ENCODE results near the gene PHKA2.

Gene PHKA2

GRCh38 chrX:18883961-18884765 is 99.8 kb downstream of the PHKA2 start:
- Histone ChIP-seq H3K27ac (ENCODE audit: low read length) (no peak overlapping the region), H3K4me1 (ENCODE audit: control insufficient read depth, insufficient read depth, low read length) (peaks cover 25% of the 10 kb centered on the region)

GRCh38 chrX:18883234-18883960 is 100.5 kb downstream of the PHKA2 start:
- Histone ChIP-seq H3K4me3 (ENCODE audit: low read length in 2 of 2) (no peak overlapping the region), H3K9ac (ENCODE audit: low read length in 2 of 2) (no peak overlapping the region), H3K27me3 (ENCODE audit: control insufficient read depth in 1 of 2, insufficient read depth in 2 of 2, low read length in 2 of 2) (peaks cover 0 to 5% of the 10 kb centered on the region in 2 donors), H3K36me3 (ENCODE audit: control insufficient read depth in 2 of 2, insufficient read depth in 2 of 2, low read length in 2 of 2) (no peaks in the 10 kb centered on the region), H3K27ac (ENCODE audit: low read length) (no peak overlapping the region), H3K9me3 (ENCODE audit: control insufficient read depth in 2 of 2, low read length in 2 of 2) (peaks cover 0 to 6% of the 10 kb centered on the region in 2 donors), H3K4me1 (ENCODE audit: control insufficient read depth, insufficient read depth, low read length) (peaks cover 25% of the 10 kb centered on the region)

More at GRCh38 chrX:18883961-18884765, 99.8 kb downstream of the PHKA2 start:
- no peak overlapping the region for H3K4me3 ChIP-seq (ENCODE audit: low read length in 2 of 2)
- peaks cover 0 to 6% of the 10 kb centered on the region in 2 donors for H3K9me3 ChIP-seq (ENCODE audit: control insufficient read depth in 2 of 2, low read length in 2 of 2)
- peaks cover 0 to 7% of the 10 kb centered on the region in 2 donors for H3K27me3 ChIP-seq (ENCODE audit: control insufficient read depth in 1 of 2, insufficient read depth in 2 of 2, low read length in 2 of 2)
- H3K9ac ChIP-seq (ENCODE audit: low read length in 2 of 2), result no peak overlapping the region
- H3K36me3 ChIP-seq (ENCODE audit: control insufficient read depth in 2 of 2, insufficient read depth in 2 of 2, low read length in 2 of 2), result no peaks in the 10 kb centered on the region

GRCh38 chrX:18879144-18879543 is 104.8 kb downstream of the PHKA2 start:
- H3K9me3 ChIP-seq (ENCODE audit: control insufficient read depth in 2 of 2, low read length in 2 of 2), result peaks cover 0 to 3% of the 10 kb centered on the region in 2 donors
- peaks cover 0 to 2% of the 10 kb centered on the region in 2 donors for H3K27me3 ChIP-seq (ENCODE audit: control insufficient read depth in 1 of 2, insufficient read depth in 2 of 2, low read length in 2 of 2)
- no peak overlapping the region for H3K9ac ChIP-seq (ENCODE audit: low read length in 2 of 2)
- no peaks in the 10 kb centered on the region for H3K36me3 ChIP-seq (ENCODE audit: control insufficient read depth in 2 of 2, insufficient read depth in 2 of 2, low read length in 2 of 2)
- no peak overlapping the region for H3K4me3 ChIP-seq (ENCODE audit: low read length in 2 of 2)
- peaks cover 7% of the 10 kb centered on the region for H3K4me1 ChIP-seq (ENCODE audit: control insufficient read depth, insufficient read depth, low read length)
- H3K27ac ChIP-seq (ENCODE audit: low read length), result no peak overlapping the region

GRCh38 chrX:18877469-18877868 is 106.4 kb downstream of the PHKA2 start:
- no peak overlapping the region for H3K27ac ChIP-seq (ENCODE audit: low read length)
- peaks cover 0 to 4% of the 10 kb centered on the region in 2 donors for H3K27me3 ChIP-seq (ENCODE audit: control insufficient read depth in 1 of 2, insufficient read depth in 2 of 2, low read length in 2 of 2)
- no peaks in the 10 kb centered on the region for H3K36me3 ChIP-seq (ENCODE audit: control insufficient read depth in 2 of 2, insufficient read depth in 2 of 2, low read length in 2 of 2)
- peaks cover 0 to 1% of the 10 kb centered on the region in 2 donors for H3K9me3 ChIP-seq (ENCODE audit: control insufficient read depth in 2 of 2, low read length in 2 of 2)
- no peak overlapping the region for H3K4me3 ChIP-seq (ENCODE audit: low read length in 2 of 2)
- no peak overlapping the region for H3K9ac ChIP-seq (ENCODE audit: low read length in 2 of 2)
- peaks cover 17% of the 10 kb centered on the region for H3K4me1 ChIP-seq (ENCODE audit: control insufficient read depth, insufficient read depth, low read length)

- H3K9me3 ChIP-seq (ENCODE audit: control insufficient read depth in 2 of 2, low read length in 2 of 2), result no peaks in the 10 kb centered on the region
- peaks cover 0 to 4% of the 10 kb centered on the region in 2 donors for H3K27me3 ChIP-seq (ENCODE audit: control insufficient read depth in 1 of 2, insufficient read depth in 2 of 2, low read length in 2 of 2)
- H3K27ac ChIP-seq (ENCODE audit: low read length), result no peak overlapping the region
These were observed 108.5 kb downstream of the PHKA2 start for GRCh38 chrX:18875256-18875878.

GRCh38 chrX:18874560-18875255 is 109.2 kb downstream of the PHKA2 start:
- peaks cover 23% of the 10 kb centered on the region for H3K4me1 ChIP-seq (ENCODE audit: control insufficient read depth, insufficient read depth, low read length)
- peaks cover 0 to 4% of the 10 kb centered on the region in 2 donors for H3K27me3 ChIP-seq (ENCODE audit: control insufficient read depth in 1 of 2, insufficient read depth in 2 of 2, low read length in 2 of 2)
- H3K9me3 ChIP-seq (ENCODE audit: control insufficient read depth in 2 of 2, low read length in 2 of 2), result no peaks in the 10 kb centered on the region
- no peak overlapping the region for H3K4me3 ChIP-seq (ENCODE audit: low read length in 2 of 2)
- no peaks in the 10 kb centered on the region for H3K36me3 ChIP-seq (ENCODE audit: control insufficient read depth in 2 of 2, insufficient read depth in 2 of 2, low read length in 2 of 2)
- no peak overlapping the region for H3K9ac ChIP-seq (ENCODE audit: low read length in 2 of 2)
- H3K27ac ChIP-seq (ENCODE audit: low read length), result no peak overlapping the region

More at GRCh38 chrX:18875256-18875878, 108.5 kb downstream of the PHKA2 start:
- peaks cover 23% of the 10 kb centered on the region for H3K4me1 ChIP-seq (ENCODE audit: control insufficient read depth, insufficient read depth, low read length)
- no peaks in the 10 kb centered on the region for H3K36me3 ChIP-seq (ENCODE audit: control insufficient read depth in 2 of 2, insufficient read depth in 2 of 2, low read length in 2 of 2)
- no peak overlapping the region for H3K4me3 ChIP-seq (ENCODE audit: low read length in 2 of 2)
- no peak overlapping the region for H3K9ac ChIP-seq (ENCODE audit: low read length in 2 of 2)

- Histone ChIP-seq H3K9ac (ENCODE audit: low read length in 2 of 2) (no peak overlapping the region), H3K27me3 (ENCODE audit: control insufficient read depth in 1 of 2, insufficient read depth in 2 of 2, low read length in 2 of 2) (peaks cover 0 to 4% of the 10 kb centered on the region in 2 donors), H3K4me3 (ENCODE audit: low read length in 2 of 2) (no peak overlapping the region), H3K4me1 (ENCODE audit: control insufficient read depth, insufficient read depth, low read length) (peaks cover 23% of the 10 kb centered on the region), H3K27ac (ENCODE audit: low read length) (no peak overlapping the region), H3K9me3 (ENCODE audit: control insufficient read depth in 2 of 2, low read length in 2 of 2) (no peaks in the 10 kb centered on the region), H3K36me3 (ENCODE audit: control insufficient read depth in 2 of 2, insufficient read depth in 2 of 2, low read length in 2 of 2) (no peaks in the 10 kb centered on the region)
These were observed 110.1 kb downstream of the PHKA2 start for GRCh38 chrX:18873836-18874235.

- H3K9ac ChIP-seq (ENCODE audit: low read length in 2 of 2), result peak overlapping the region in 1 of 2 donors; percentile 27
- peak overlapping the region in 1 of 2 donors; percentile 11 for H3K4me3 ChIP-seq (ENCODE audit: low read length in 2 of 2)
- H3K27ac ChIP-seq (ENCODE audit: low read length), result peak overlapping the region; percentile 24
- peaks cover 0 to 3% of the 10 kb centered on the region in 2 donors for H3K27me3 ChIP-seq (ENCODE audit: control insufficient read depth in 1 of 2, insufficient read depth in 2 of 2, low read length in 2 of 2)
- H3K9me3 ChIP-seq (ENCODE audit: control insufficient read depth in 2 of 2, low read length in 2 of 2), result no peaks in the 10 kb centered on the region
- H3K36me3 ChIP-seq (ENCODE audit: control insufficient read depth in 2 of 2, insufficient read depth in 2 of 2, low read length in 2 of 2), result no peaks in the 10 kb centered on the region
- H3K4me1 ChIP-seq (ENCODE audit: control insufficient read depth, insufficient read depth, low read length), result peaks cover 23% of the 10 kb centered on the region
These were observed 110.6 kb downstream of the PHKA2 start for GRCh38 chrX:18873189-18873791.

- Histone ChIP-seq H3K36me3 (ENCODE audit: control insufficient read depth in 2 of 2, insufficient read depth in 2 of 2, low read length in 2 of 2) (no peaks in the 10 kb centered on the region), H3K27me3 (ENCODE audit: control insufficient read depth in 1 of 2, insufficient read depth in 2 of 2, low read length in 2 of 2) (peaks cover 0 to 2% of the 10 kb centered on the region in 2 donors), H3K4me1 (ENCODE audit: control insufficient read depth, insufficient read depth, low read length) (peaks cover 23% of the 10 kb centered on the region), H3K9ac (ENCODE audit: low read length in 2 of 2) (peak overlapping the region in 1 of 2 donors; percentile 27), H3K9me3 (ENCODE audit: control insufficient read depth in 2 of 2, low read length in 2 of 2) (no peaks in the 10 kb centered on the region), H3K4me3 (ENCODE audit: low read length in 2 of 2) (no peak overlapping the region), H3K27ac (ENCODE audit: low read length) (peak overlapping the region; percentile 24)
These were observed 111.3 kb downstream of the PHKA2 start for GRCh38 chrX:18872621-18873020.

- H3K9me3 ChIP-seq (ENCODE audit: control insufficient read depth in 2 of 2, low read length in 2 of 2), result no peaks in the 10 kb centered on the region
- no peak overlapping the region for H3K27ac ChIP-seq (ENCODE audit: low read length)
These were observed 111.9 kb downstream of the PHKA2 start for GRCh38 chrX:18871970-18872369.

More at GRCh38 chrX:18871970-18872369, 111.9 kb downstream of the PHKA2 start:
- H3K4me1 ChIP-seq (ENCODE audit: control insufficient read depth, insufficient read depth, low read length), result peaks cover 18% of the 10 kb centered on the region
- no peak overlapping the region for H3K4me3 ChIP-seq (ENCODE audit: low read length in 2 of 2)
- H3K36me3 ChIP-seq (ENCODE audit: control insufficient read depth in 2 of 2, insufficient read depth in 2 of 2, low read length in 2 of 2), result no peaks in the 10 kb centered on the region
- peaks cover 0 to 2% of the 10 kb centered on the region in 2 donors for H3K27me3 ChIP-seq (ENCODE audit: control insufficient read depth in 1 of 2, insufficient read depth in 2 of 2, low read length in 2 of 2)
- H3K9ac ChIP-seq (ENCODE audit: low read length in 2 of 2), result no peak overlapping the region
